Thymus (tissue), 11 donors: ENCODE measurements around the gene CSH2. TPM values are rescaled to one million over a fixed set of nuclear protein-coding genes. Genes with fewer than 3 reads are reported as not detected.
"Not testable (repeated sequence)": the region's sequence is repeated elsewhere in the genome, so short reads cannot be mapped to it uniquely, and the experiment has no call there.

Experiments
- DNase-seq, 9 donors: peaks; one replicate each; pipeline ENCODE4 v3.0.0-alpha.2; 2013; ENCODE audit warnings: low spot score in 9 of 9, low read depth in 6 of 9, missing footprints in 1 of 9
- H3K27ac ChIP-seq, 2 donors: one replicate each; pipeline ENCODE4 v1.5.1; 2013; ENCODE audit warnings: control low read depth in 1 of 2, low read depth in 1 of 2, low read length in 1 of 2, mild to moderate bottlenecking in 1 of 2, moderate library complexity in 1 of 2
- H3K27me3 ChIP-seq, 2 donors: one replicate each; pipeline ENCODE4 v1.5.1; 2013; ENCODE audit warnings: low read length in 1 of 2; ENCODE audit not compliant: control insufficient read depth in 2 of 2, insufficient read depth in 1 of 2
- H3K36me3 ChIP-seq, 2 donors: one replicate each; pipeline ENCODE4 v1.5.1; 2013; ENCODE audit warnings: low read length in 1 of 2, mild to moderate bottlenecking in 1 of 2, moderate library complexity in 1 of 2; ENCODE audit not compliant: control insufficient read depth in 2 of 2, insufficient read depth in 2 of 2
- H3K4me1 ChIP-seq, 2 donors: one replicate each; pipeline ENCODE4 v1.5.1; 2013; ENCODE audit warnings: low read length in 2 of 2; ENCODE audit not compliant: control insufficient read depth in 2 of 2, insufficient read depth in 2 of 2
- H3K4me3 ChIP-seq, 2 donors: one replicate each; pipeline ENCODE4 v1.5.1; 2013; ENCODE audit warnings: low read length in 2 of 2, control low read depth in 1 of 2, mild to moderate bottlenecking in 1 of 2
- H3K9me3 ChIP-seq, 2 donors: one replicate each; pipeline ENCODE4 v1.5.1; 2013; ENCODE audit warnings: low read length in 1 of 2, mild to moderate bottlenecking in 1 of 2; ENCODE audit not compliant: control insufficient read depth in 2 of 2, insufficient read depth in 1 of 2
- WGBS: extraction: QIAGEN DNeasy Blood & Tissue Kit; methylation state at CpG from one replicate; pipeline ENCODE4 v1.1.7; 2013; 5-methylcytosine and 5-hydroxymethylcytosine counted together
- polyA plus RNA-seq: library from polyadenylated mRNA; stranded (reverse); fragments of 200-250 nt; gene quantifications from one replicate; pipeline ENCODE4 v1.2.3, GENCODE V29; 2013
- total RNA-seq: library from RNA; stranded (reverse); fragments of 120-200 nt; gene quantifications from one replicate; pipeline ENCODE4 v1.2.4, GENCODE V29; 2013
- donor health status: healthy.

The CSH2 gene
- total and polyA plus RNA-seq, 2 donors = 1.0 to 11.2 TPM

DNA sequence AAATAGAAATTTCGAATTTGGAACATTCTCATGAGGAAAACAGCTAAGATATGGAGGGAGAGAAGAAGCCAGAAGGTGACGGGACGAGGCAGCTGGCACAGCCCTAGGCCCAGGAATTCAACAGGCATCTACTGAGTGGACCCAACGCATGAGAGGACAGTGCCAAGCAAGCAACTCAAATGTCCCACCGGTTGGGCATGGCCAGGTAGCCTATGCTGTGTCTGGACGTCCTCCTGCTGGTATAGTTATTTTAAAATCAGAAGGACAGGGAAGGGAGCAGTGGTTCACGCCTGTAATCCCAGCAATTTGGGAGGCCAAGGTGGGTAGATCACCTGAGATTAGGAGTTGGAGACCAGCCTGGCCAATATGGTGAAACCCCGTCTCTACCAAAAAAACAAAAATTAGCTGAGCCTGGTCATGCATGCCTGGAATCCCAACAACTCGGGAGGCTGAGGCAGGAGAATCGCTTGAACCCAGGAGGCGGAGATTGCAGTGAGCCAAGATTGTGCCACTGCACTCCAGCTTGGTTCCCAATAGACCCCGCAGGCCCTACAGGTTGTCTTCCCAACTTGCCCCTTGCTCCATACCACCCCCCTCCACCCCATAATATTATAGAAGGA is 43.2 kb upstream of the CSH2 start:
- no peaks in the 10 kb centered on the region for H3K4me1 ChIP-seq
- 94% methylated on average over 12 of the region's 12 CpGs for WGBS
- H3K36me3 ChIP-seq = no peaks in the 10 kb centered on the region
- DNase-seq = no peak
- no peak overlapping the region for H3K27ac ChIP-seq
- no peak overlapping the region for H3K4me3 ChIP-seq
- no peaks in the 10 kb centered on the region for H3K27me3 ChIP-seq
- H3K9me3 ChIP-seq = no peaks in the 10 kb centered on the region

DNA sequence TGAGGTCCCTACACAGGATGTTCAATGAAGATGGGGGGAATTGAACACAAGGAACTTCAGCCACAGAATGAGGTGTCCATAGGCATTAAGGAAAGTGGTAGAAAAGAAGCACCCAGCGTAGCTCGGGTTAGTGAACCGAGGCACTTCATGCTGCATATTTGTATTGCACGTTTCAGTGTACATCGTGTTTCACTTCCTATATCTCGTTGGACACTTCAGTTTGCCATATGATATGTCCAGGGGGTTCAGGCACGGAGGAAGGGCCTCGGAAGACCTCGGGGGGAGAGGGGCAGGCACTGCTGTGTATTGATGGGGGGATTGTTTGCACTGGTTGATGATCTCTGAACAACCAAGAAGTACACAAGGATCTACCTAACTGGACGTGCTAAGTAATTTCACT is 42.3 kb upstream of the CSH2 start:
- 91% methylated on average over 10 of the region's 10 CpGs for WGBS
- H3K4me1 ChIP-seq, H3K27me3 ChIP-seq, H3K9me3 ChIP-seq, H3K4me3 ChIP-seq, H3K27ac ChIP-seq, DNase-seq, H3K36me3 ChIP-seq: not testable (repeated sequence)

DNA sequence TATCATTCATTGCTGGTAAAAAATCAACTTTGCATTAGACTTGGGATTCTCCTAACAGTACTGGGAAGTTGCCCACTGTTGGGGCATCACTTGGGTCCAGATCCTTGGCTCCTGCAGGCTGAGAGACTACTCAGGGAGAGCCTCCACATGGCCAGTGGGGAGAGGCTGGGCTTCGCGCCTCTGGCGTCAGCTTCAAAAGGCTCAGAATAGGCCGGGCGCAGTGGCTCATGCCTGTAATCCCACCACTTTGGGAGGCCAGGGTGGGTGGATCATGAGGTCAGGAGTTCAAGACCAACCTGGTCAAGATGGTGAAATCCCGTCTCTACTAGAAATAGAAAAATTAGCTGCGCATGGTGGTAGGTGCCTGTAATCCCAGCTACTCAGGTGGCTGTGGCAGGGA is 41.0 kb upstream of the CSH2 start:
- H3K36me3 ChIP-seq = no peaks in the 10 kb centered on the region
- no peak overlapping the region for H3K27ac ChIP-seq
- no peaks in the 10 kb centered on the region for H3K9me3 ChIP-seq
- WGBS = 97% methylated on average over 7 of the region's 7 CpGs
- no peak for DNase-seq
- no peaks in the 10 kb centered on the region for H3K4me1 ChIP-seq
- H3K4me3 ChIP-seq = no peak overlapping the region
- peaks cover 0 to 5% of the 10 kb centered on the region in 2 donors for H3K27me3 ChIP-seq

- Histone ChIP-seq H3K4me3 (no peak overlapping the region), H3K36me3 (no peaks in the 10 kb centered on the region), H3K27me3 (peaks cover 0 to 5% of the 10 kb centered on the region in 2 donors), H3K27ac (no peak overlapping the region), H3K9me3 (no peaks in the 10 kb centered on the region), H3K4me1 (no peaks in the 10 kb centered on the region)
- 50% methylated on average over 8 of the region's 8 CpGs for WGBS
- DNase-seq = peak in 4 of 9 donors; percentile 35 to 66 (median 59)
Observed at GRCh38 chr17:63911657-63912100, 38.2 kb upstream of the CSH2 start.

DNA sequence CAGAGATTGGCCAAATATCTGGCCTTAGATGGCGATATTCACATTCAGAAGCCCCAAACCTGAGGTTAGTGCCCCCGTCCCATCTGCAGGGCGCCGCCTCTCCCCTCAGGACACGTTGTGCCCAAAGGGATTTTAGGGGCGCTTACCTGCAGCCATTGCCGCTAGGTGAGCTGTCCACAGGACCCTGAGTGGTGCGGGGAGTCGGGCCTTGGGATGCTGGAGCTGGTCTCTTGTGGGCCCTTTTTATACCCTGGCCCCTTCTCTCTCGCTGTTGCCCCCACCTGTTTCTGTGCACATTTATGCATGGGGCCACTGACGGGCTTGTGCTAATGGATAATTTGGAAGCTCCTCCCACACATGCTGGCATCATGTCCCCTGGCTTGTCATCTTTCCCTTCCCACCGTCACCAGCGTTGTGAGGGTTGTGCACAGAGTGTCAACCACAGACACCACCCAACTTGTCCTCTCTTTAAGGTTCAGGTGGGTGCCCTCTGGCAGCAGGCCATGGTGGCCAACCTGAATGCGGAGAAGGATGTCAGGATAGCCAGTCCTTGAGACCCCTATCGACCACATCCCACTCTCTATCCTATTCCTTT is 37.7 kb upstream of the CSH2 start, which contains the start of gene CSHL1:
Gene CSHL1, minus strand, starts transcription at position 218 of the 595 bp plus-strand sequence. Its CDS starts 62 bp downstream, at position 156.
- H3K9me3 ChIP-seq = no peaks in the 10 kb centered on the region

GRCh38 chr17:63910096-63910495 is 36.6 kb upstream of the CSH2 start:
- DNase-seq = no peak

More for the DNA sequence above, 37.7 kb upstream of the CSH2 start, which contains the start of gene CSHL1:
- WGBS = 84% methylated on average over 15 of the region's 15 CpGs
- H3K27me3 ChIP-seq = peaks cover 0 to 5% of the 10 kb centered on the region in 2 donors
- H3K36me3 ChIP-seq = no peaks in the 10 kb centered on the region
- H3K4me3 ChIP-seq = no peak within 1 kb of the TSS
- no peak for DNase-seq
- H3K27ac ChIP-seq = no peak within 1 kb of the TSS
- no peaks in the 10 kb centered on the region for H3K4me1 ChIP-seq

DNA sequence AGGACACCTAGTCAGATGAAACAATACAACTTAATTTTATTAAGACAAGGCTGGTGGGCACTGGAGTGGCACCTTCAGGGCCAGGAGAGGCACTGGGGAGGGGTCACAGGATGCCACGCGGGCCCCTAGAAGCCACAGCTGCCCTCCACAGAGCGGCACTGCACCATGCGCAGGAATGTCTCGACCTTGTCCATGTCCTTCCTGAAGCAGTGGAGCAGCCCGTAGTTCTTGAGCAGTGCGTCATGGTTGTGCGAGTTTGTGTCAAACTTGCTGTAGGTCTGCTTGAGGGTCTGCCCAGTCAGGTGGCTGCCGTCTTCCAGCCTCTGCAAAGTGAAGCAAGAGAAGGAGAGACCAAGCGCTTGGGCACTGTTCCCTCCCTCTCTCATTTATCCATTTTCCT is 36.1 kb upstream of the CSH2 start:
- 96% methylated on average over 10 of the region's 10 CpGs for WGBS

More at GRCh38 chr17:63910096-63910495, 36.6 kb upstream of the CSH2 start:
- H3K27me3 ChIP-seq = peaks cover 0 to 5% of the 10 kb centered on the region in 2 donors
- H3K9me3 ChIP-seq = no peaks in the 10 kb centered on the region
- no peaks in the 10 kb centered on the region for H3K4me1 ChIP-seq
- H3K4me3 ChIP-seq = no peak overlapping the region
- WGBS = 88% methylated on average over 14 of the region's 14 CpGs
- no peak overlapping the region for H3K27ac ChIP-seq
- H3K36me3 ChIP-seq = no peaks in the 10 kb centered on the region

DNA sequence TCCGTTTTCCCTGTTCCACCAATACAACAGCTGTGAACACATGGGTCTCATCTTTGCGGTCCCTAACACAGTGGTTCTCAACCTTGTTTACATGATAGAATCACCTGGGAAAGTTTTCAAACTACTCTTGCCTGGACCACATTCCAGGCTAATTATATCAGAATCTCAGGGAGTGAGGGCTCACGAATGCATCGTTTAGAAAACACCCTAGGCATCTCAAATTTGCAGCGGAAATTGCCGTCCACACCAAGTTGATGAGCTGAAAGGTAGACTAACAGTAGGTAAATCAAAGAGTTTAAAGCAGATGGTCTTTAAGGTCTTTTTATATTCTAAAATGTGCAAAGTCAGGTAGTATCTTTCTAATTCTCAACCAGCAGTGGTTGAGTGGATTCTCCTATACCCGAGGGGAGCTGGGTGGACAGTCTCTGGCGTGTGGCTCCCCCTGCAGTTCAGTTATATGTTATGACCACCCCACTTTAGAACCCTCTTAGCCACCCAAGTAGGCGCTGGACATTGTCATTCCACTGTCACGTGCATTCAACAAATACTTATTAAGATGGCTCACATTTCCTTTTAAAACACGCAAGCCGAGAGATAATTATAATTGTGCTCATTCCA is 33.8 kb upstream of the CSH2 start:
- not testable (repeated sequence) for H3K36me3 ChIP-seq, H3K27ac ChIP-seq, H3K9me3 ChIP-seq, H3K27me3 ChIP-seq, DNase-seq, H3K4me3 ChIP-seq, H3K4me1 ChIP-seq
- 83% methylated on average over 11 of the region's 12 CpGs for WGBS

More for the DNA sequence above, 36.1 kb upstream of the CSH2 start:
- H3K9me3 ChIP-seq, H3K27ac ChIP-seq, H3K4me1 ChIP-seq, DNase-seq, H3K36me3 ChIP-seq, H3K4me3 ChIP-seq, H3K27me3 ChIP-seq: not testable (repeated sequence)

DNA sequence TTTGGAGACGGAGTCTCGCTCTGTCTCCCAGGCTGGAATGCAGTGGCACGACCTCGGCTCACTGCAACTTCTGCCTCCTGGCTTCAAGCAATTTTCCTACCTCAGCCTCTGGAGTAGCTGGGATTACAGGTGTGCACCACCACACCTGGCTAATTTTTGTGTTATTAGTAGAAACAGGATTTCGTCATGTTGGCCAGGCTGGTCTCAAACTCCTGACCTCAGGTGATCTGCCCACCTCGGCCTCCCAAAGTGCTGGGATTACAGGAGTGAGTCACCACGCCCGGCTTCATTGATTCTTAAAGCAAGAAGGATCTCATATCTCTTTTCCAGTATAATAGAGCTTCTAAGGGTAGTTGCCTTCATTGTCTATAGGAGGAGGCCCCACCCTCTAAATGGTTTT is 31.3 kb upstream of the CSH2 start:
- WGBS = 94% methylated on average over 8 of the region's 8 CpGs
- not testable (repeated sequence) for H3K36me3 ChIP-seq, DNase-seq, H3K4me3 ChIP-seq, H3K27ac ChIP-seq, H3K4me1 ChIP-seq, H3K9me3 ChIP-seq, H3K27me3 ChIP-seq
